A549 (cell line): ENCODE results near the gene KRTAP4-2.

Experiments used
- CBX2 ChIP-seq: fragments of 200-600 bp; sonication (generic); IDR thresholded peaks from 2 replicates; pipeline ENCODE4 v1.6.1; 2016; ENCODE audit warnings: low read depth, mild to moderate bottlenecking, borderline replicate concordance
- CTCF ChIP-seq: fragments of >200 bp; sonication (Bioruptor Twin); formaldehyde crosslinking; IDR thresholded peaks from 3 replicates; pipeline ENCODE4 v1.5.1; 2016

- TF ChIP-seq CTCF, result no peak
- no peak for TF ChIP-seq CBX2
Measured at GRCh38 chr17:41186872-41187271, 8.9 kb upstream of the KRTAP4-2 start.
